ENCODE data around the gene TFRC. TPM values are rescaled to one million over a fixed set of nuclear protein-coding genes. Genes with fewer than 3 reads are reported as not detected.

Gene TFRC
- total RNA-seq, 1 donor from 2014 or later, result 87.7 TPM

- no peak for TF ChIP-seq EZH2 (IDR thresholded peaks at IDR 0.05)
- no peak for TF ChIP-seq EZH2phosphoT487 (IDR thresholded peaks at IDR 0.05)
- TF ChIP-seq, protein P1, sequence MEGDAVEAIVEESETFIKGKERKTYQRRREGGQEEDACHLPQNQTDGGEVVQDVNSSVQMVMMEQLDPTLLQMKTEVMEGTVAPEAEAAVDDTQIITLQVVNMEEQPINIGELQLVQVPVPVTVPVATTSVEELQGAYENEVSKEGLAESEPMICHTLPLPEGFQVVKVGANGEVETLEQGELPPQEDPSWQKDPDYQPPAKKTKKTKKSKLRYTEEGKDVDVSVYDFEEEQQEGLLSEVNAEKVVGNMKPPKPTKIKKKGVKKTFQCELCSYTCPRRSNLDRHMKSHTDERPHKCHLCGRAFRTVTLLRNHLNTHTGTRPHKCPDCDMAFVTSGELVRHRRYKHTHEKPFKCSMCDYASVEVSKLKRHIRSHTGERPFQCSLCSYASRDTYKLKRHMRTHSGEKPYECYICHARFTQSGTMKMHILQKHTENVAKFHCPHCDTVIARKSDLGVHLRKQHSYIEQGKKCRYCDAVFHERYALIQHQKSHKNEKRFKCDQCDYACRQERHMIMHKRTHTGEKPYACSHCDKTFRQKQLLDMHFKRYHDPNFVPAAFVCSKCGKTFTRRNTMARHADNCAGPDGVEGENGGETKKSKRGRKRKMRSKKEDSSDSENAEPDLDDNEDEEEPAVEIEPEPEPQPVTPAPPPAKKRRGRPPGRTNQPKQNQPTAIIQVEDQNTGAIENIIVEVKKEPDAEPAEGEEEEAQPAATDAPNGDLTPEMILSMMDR (IDR thresholded peaks at IDR 0.05), result no peak
- Mint-ChIP-seq H3K4me1 (no peaks in the 10 kb centered on the region), H3K36me3 (peaks cover 31% of the 10 kb centered on the region), H3K27ac (no peak overlapping the region), H3K4me3 (no peak overlapping the region), H3K27me3 (ENCODE audit: insufficient read depth, low read depth) (no peaks in the 10 kb centered on the region), H3K9me3 (no peaks in the 10 kb centered on the region)
- DNase-seq (ENCODE audit: low spot score), result no peak
- Histone ChIP-seq H3K27ac (no peak overlapping the region), H3K27me3 (no peaks in the 10 kb centered on the region), H3K4me2 (no peak overlapping the region), H3K9me3 (ENCODE audit: low read depth) (no peaks in the 10 kb centered on the region), H3K4me1 (no peaks in the 10 kb centered on the region), H3K79me2 (ENCODE audit: low read depth) (no peaks in the 10 kb centered on the region), H3K36me3 (peaks cover 22% of the 10 kb centered on the region), H3F3A (ENCODE audit: low read depth) (no peaks in the 10 kb centered on the region), H3K4me3 (no peak overlapping the region), H3K9ac (no peak overlapping the region), H4K20me1 (ENCODE audit: low read depth) (no peaks in the 10 kb centered on the region), H2AFZ (replicated peaks) (no peak overlapping the region)
Measured at GRCh38 chr3:196063456-196063855, 18.4 kb downstream of the TFRC start.

DNA sequence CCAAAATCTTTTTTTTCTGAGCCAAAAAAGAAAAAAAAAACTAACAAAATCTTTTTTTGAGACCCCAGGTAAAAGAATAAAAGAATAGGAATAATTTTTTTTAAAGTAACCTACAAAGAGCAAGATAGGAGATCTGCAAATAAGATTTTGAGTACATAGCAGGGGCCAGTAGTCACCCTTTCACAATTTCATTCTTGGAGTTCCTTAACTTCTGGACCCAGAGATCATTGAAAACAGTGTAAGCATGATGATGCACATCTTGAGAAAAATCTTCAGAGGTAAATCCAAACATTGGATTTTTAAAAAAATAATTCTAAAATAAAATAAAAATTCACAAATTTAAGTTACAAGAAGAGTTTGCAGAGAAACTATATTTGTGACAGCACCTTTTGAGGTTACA lies 18.8 kb downstream of the TFRC start:
- no peak overlapping the region for H3K9ac ChIP-seq
- no peak overlapping the region for H3K4me2 ChIP-seq
- no peaks in the 10 kb centered on the region for H3K4me1 ChIP-seq
- Mint-ChIP-seq H3K4me1 (no peaks in the 10 kb centered on the region), H3K4me3 (no peak overlapping the region), H3K27ac (no peak overlapping the region), H3K9me3 (no peaks in the 10 kb centered on the region), H3K36me3 (peaks cover 35% of the 10 kb centered on the region), H3K27me3 (ENCODE audit: insufficient read depth, low read depth) (no peaks in the 10 kb centered on the region)
- H3K27me3 ChIP-seq, result no peaks in the 10 kb centered on the region
- H3K79me2 ChIP-seq (ENCODE audit: low read depth), result no peaks in the 10 kb centered on the region
- H2AFZ ChIP-seq (replicated peaks), result no peak overlapping the region
- no peak for DNase-seq (ENCODE audit: low spot score)
- H3K27ac ChIP-seq, result no peak overlapping the region
- H3K4me3 ChIP-seq, result no peak overlapping the region
- no peaks in the 10 kb centered on the region for H4K20me1 ChIP-seq (ENCODE audit: low read depth)
- no peak for TF ChIP-seq EZH2 (IDR thresholded peaks at IDR 0.05)
- no peak for TF ChIP-seq EZH2phosphoT487 (IDR thresholded peaks at IDR 0.05)
- TF ChIP-seq, protein P1 (IDR thresholded peaks at IDR 0.05), result no peak
- no peaks in the 10 kb centered on the region for H3F3A ChIP-seq (ENCODE audit: low read depth)
- no peaks in the 10 kb centered on the region for H3K9me3 ChIP-seq (ENCODE audit: low read depth)
- peaks cover 22% of the 10 kb centered on the region for H3K36me3 ChIP-seq

GRCh38 chr3:196060834-196061233 lies 21.1 kb downstream of the TFRC start:
- H4K20me1 ChIP-seq (ENCODE audit: low read depth), result no peaks in the 10 kb centered on the region
- H3K4me3 Mint-ChIP-seq, result no peak overlapping the region
- DNase-seq (ENCODE audit: low spot score), result no peak
- no peaks in the 10 kb centered on the region for H3K27me3 Mint-ChIP-seq (ENCODE audit: insufficient read depth, low read depth)
- TF ChIP-seq, protein P1 (IDR thresholded peaks at IDR 0.05), result no peak
- TF ChIP-seq EZH2phosphoT487 (IDR thresholded peaks at IDR 0.05) (no peak), EZH2 (IDR thresholded peaks at IDR 0.05) (no peak)
- peaks cover 19% of the 10 kb centered on the region for H3K36me3 ChIP-seq
- H3F3A ChIP-seq (ENCODE audit: low read depth), result no peaks in the 10 kb centered on the region
- no peak overlapping the region for H3K9ac ChIP-seq
- no peaks in the 10 kb centered on the region for H3K4me1 Mint-ChIP-seq
- H3K4me2 ChIP-seq, result no peak overlapping the region
- H3K9me3 ChIP-seq (ENCODE audit: low read depth), result no peaks in the 10 kb centered on the region
- H2AFZ ChIP-seq (replicated peaks), result no peak overlapping the region
- no peak overlapping the region for H3K4me3 ChIP-seq
- no peaks in the 10 kb centered on the region for H3K27me3 ChIP-seq
- H3K79me2 ChIP-seq (ENCODE audit: low read depth), result no peaks in the 10 kb centered on the region
- H3K36me3 Mint-ChIP-seq, result peaks cover 37% of the 10 kb centered on the region
- no peaks in the 10 kb centered on the region for H3K4me1 ChIP-seq
- H3K27ac Mint-ChIP-seq, result no peak overlapping the region
- H3K27ac ChIP-seq, result no peak overlapping the region
- no peaks in the 10 kb centered on the region for H3K9me3 Mint-ChIP-seq
